Activated CD8-positive, alpha-beta T cell treated with anti-CD3 and anti-CD28 coated beads, Interleukin-2, amount 10 ng/mL, durations not matched to agents 7 days and 5 days (primary cell): Measurements from ENCODE around the gene C11orf21. TPM values are rescaled to one million over a fixed set of nuclear protein-coding genes. Genes with fewer than 3 reads are reported as not detected.
A peak's percentile ranks its signal among the peaks of the same experiment; 100 is the strongest.

Experiments used
- ATAC-seq: fragments of 150-1000 bp; cut with Tn5 transposase; one replicate; pipeline ENCODE4 v1.10.0; 2021; ENCODE audit warnings: moderate library complexity
- CTCF ChIA-PET: fragments of 350-600 bp; sonication (Branson Sonifier 250); formaldehyde crosslinking; loops from one replicate; lab custom pipeline; 2021; ENCODE audit warnings: antibody characterized with exemption; lab: Charles Lee
- POLR2A ChIA-PET: fragments of 350-600 bp; sonication (Branson Sonifier 250); formaldehyde crosslinking; loops from one replicate; lab custom pipeline; 2021; ENCODE audit warnings: antibody characterized with exemption; lab: Charles Lee
- DNase-seq: peaks from one replicate; pipeline ENCODE4 v3.0.0-alpha.2; 2020
- H3K27ac Mint-ChIP-seq: one replicate; pipeline ENCODE4 v1.8.0; 2021; ENCODE audit warnings: mild to moderate bottlenecking, mixed read lengths
- H3K27me3 Mint-ChIP-seq: one replicate; pipeline ENCODE4 v1.8.0; 2021; ENCODE audit warnings: low read depth, mixed read lengths
- H3K36me3 Mint-ChIP-seq: one replicate; pipeline ENCODE4 v1.8.0; 2021; ENCODE audit warnings: low read depth, mixed read lengths
- H3K4me1 Mint-ChIP-seq: one replicate; pipeline ENCODE4 v1.8.0; 2021; ENCODE audit warnings: low read depth, mixed read lengths
- H3K4me3 Mint-ChIP-seq: one replicate; pipeline ENCODE4 v1.8.0; 2021; ENCODE audit warnings: mild to moderate bottlenecking, mixed read lengths
- H3K9me3 Mint-ChIP-seq: one replicate; pipeline ENCODE4 v1.8.0; 2022; ENCODE audit warnings: mixed read lengths; ENCODE audit not compliant: insufficient read depth
- total RNA-seq, 2 experiments: library from RNA; stranded (reverse); gene quantifications; one replicate each; pipeline ENCODE4 v1.2.3, GENCODE V29; 2021

C11orf21 gene
- total RNA-seq, 2 experiments from 2014 or later = 37.1 to 43.2 TPM

DNA sequence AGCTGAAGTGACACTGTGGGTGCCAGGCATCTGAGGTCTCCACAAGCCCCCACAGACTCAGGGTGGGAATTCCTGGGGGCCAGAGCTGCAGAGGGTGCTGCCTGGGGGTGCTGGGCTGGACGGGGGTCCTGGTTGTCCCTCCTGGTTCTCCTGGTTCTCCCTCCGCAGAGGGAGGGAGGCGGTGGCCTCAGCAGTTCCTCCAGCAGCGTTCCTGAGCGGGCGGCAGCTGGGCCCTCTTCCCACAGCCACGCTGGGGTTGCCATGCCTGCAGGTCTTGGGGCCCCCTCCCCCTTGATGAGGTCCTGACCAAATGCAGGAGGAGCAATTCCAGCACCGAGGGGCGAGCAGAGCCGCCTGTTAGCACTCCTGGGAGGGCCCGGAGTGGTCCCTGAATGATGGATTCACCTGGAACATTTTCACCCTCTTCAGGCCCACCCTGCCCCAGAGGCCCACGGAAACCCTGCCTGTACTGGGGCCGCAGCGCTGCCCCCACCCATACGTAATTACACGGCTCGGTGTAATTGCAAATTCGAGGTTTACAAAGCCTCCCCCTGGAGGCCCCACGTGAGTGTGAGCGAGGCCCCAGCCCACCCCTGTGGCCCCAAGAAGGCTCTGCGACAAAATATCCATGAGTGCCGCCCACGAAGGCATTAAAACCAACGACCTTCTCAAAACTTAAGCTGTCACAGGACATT lies 635 bp downstream of the C11orf21 start:
- CTCF ChIA-PET = interaction anchor here (0.7 to 12.4 kb wide), 11 partner anchors 18 to 232 kb away, joined by 3 to 351 read pairs (median 3); partner anchors contain the start of gene TSSC4
- Mint-ChIP-seq H3K9me3 (no peaks in the 10 kb centered on the region), H3K4me1 (peaks cover 69% of the 10 kb centered on the region), H3K27me3 (no peaks in the 10 kb centered on the region), H3K36me3 (peaks cover 18% of the 10 kb centered on the region), H3K4me3 (peak overlapping the region; percentile 94), H3K27ac (peak overlapping the region; percentile 93)
- peak; percentile 6 for ATAC-seq
- POLR2A ChIA-PET = interaction anchor here (0.9 to 1.6 kb wide), 6 partner anchors 76 to 232 kb away, joined by 3 to 9 read pairs (median 4); partner anchors contain the start of genes CD81 and TSSC4
- peak; percentile 50 for DNase-seq

DNA sequence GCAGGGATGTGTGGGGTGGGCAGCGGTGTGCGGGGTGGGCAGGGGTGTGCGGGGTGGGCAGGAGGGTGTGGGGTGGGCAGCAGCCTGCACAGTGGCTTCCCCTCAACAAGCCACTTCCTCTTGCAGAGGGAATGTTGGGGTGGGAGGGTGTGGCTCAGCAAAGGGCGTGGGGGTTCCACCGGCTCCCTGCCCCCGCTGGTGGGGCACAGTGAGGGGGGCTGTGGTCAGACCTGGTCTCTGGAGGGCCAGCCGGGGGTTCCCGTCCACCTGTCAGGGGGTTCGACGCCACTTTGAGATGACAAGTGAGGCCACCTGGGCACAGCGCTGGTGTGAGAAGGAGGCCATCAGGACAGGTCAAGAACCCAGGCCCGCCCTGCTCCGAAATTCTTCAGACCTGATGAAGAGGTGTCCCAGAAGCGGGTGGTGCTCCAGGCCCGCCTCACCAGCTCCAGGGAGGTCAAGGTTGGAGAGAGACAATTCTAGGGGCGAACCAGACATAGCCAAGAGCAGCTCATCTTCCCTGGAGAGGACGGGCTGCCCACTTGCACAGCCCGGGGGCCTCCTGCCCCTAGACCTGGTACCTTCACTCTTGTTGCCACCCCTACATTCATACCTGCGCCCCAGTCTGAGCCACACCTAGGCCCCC lies 1.3 kb downstream of the C11orf21 start:
- Mint-ChIP-seq H3K36me3 (peaks cover 18% of the 10 kb centered on the region), H3K4me3 (peak overlapping the region; percentile 94), H3K9me3 (no peaks in the 10 kb centered on the region), H3K4me1 (peaks cover 63% of the 10 kb centered on the region), H3K27ac (peak overlapping the region; percentile 93), H3K27me3 (no peaks in the 10 kb centered on the region)
- DNase-seq = peak; percentile 72
- CTCF ChIA-PET = interaction anchor here (0.9 to 12.4 kb wide), 9 partner anchors 24 to 232 kb away, joined by 3 to 351 read pairs (median 4); partner anchors contain the start of gene TSSC4
- POLR2A ChIA-PET = interaction anchor here (0.6 to 1.6 kb wide), 4 partner anchors 11 to 593 kb away, joined by 3 to 4 read pairs (median 4); partner anchors contain the start of gene CD81
- ATAC-seq = peak; percentile 11

DNA sequence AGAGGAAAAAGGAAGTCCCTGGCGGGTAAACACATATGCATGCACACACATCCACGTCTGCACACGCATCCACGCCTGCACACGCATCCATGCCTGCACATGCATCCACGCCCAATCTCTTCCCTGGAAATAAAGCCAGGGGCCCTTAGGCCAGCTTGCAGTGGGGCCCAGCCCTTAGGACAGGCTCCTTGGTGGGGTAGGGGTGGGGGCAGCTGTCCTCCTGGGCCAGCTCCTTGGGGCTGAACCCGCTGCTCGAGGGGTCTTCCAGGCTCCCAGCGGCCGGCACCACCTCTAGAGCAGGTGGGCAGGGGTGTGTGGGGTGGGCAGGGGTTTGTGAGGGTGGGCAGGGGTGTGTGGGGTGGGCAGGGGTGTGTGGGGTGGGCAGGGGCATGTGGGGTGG lies 1.9 kb downstream of the C11orf21 start:
- H3K27ac Mint-ChIP-seq = peak overlapping the region; percentile 77
- ChIA-PET CTCF (interaction anchor here (0.7 to 12.4 kb wide), 10 partner anchors 11 to 148 kb away, joined by 3 to 351 read pairs (median 4); partner anchors contain the start of gene TSSC4), POLR2A (interaction anchor here (1.4 kb wide), 1 partner anchor 10 kb away, joined by 4 read pairs; no protein-coding TSS in a partner anchor)
- no peaks in the 10 kb centered on the region for H3K27me3 Mint-ChIP-seq
- ATAC-seq (no peak), DNase-seq (no peak)
- peaks cover 57% of the 10 kb centered on the region for H3K4me1 Mint-ChIP-seq
- H3K36me3 Mint-ChIP-seq = peaks cover 16% of the 10 kb centered on the region
- peak overlapping the region; percentile 76 for H3K4me3 Mint-ChIP-seq
- H3K9me3 Mint-ChIP-seq = no peaks in the 10 kb centered on the region

DNA sequence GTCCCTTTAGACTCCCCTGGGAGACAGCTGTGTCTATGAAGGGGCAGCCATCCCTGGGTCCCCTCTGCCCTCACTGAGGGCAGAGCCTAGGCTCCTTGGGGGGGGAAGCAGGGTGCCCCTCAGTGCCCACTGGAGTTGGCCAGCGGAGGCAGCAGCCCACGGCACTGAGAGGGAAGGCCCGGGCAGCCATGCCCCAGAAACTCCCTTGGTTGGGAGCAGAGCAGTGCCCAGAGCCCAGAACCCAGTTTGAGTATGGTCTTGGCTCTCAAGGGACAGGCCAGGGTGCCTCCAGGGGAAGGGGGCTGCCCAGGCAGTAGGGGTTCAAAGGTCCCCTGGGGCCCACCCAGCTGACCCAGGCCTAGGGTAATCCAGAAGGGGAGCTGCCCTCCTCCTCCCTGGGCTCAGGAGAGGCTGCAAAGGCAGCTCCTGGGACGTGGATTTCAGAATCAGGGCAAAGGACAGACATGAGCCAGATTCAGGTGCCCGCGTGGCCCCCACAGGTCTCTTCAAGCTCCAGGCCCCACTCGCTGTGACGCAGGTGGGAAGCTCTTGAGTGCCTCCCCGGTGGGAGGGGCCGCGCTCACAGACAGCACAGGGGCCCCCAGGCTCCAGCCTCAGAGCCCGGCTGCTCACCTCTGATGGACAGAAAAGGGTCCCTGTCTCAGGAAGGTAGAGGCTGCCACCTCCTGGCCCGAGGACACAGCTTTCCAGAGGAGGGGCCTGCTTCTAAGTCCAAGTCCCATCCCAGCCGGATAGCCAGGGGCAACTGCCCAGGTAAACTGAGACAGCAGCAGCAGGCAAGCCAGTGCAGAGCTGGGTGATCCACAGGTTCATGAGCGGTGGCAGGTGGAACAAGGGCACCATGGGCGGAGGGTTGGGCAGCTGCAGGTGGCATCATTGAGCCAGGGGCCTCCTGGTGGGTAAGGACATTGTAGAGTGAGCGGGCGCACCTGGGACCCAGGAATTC lies 2.6 kb downstream of the C11orf21 start:
- CTCF ChIA-PET = interaction anchor here (0.6 to 12.4 kb wide), 12 partner anchors 12 to 233 kb away, joined by 3 to 351 read pairs (median 3); partner anchors contain the start of gene TSSC4
- DNase-seq = peak; percentile 54
- Mint-ChIP-seq H3K27me3 (no peaks in the 10 kb centered on the region), H3K36me3 (peaks cover 14% of the 10 kb centered on the region), H3K9me3 (no peaks in the 10 kb centered on the region), H3K27ac (peak overlapping the region; percentile 77), H3K4me1 (peaks cover 50% of the 10 kb centered on the region), H3K4me3 (peak overlapping the region; percentile 76)
- POLR2A ChIA-PET = interaction anchor here (1.4 kb wide), 1 partner anchor 9 kb away, joined by 4 read pairs; no protein-coding TSS in a partner anchor
- ATAC-seq = no peak

DNA sequence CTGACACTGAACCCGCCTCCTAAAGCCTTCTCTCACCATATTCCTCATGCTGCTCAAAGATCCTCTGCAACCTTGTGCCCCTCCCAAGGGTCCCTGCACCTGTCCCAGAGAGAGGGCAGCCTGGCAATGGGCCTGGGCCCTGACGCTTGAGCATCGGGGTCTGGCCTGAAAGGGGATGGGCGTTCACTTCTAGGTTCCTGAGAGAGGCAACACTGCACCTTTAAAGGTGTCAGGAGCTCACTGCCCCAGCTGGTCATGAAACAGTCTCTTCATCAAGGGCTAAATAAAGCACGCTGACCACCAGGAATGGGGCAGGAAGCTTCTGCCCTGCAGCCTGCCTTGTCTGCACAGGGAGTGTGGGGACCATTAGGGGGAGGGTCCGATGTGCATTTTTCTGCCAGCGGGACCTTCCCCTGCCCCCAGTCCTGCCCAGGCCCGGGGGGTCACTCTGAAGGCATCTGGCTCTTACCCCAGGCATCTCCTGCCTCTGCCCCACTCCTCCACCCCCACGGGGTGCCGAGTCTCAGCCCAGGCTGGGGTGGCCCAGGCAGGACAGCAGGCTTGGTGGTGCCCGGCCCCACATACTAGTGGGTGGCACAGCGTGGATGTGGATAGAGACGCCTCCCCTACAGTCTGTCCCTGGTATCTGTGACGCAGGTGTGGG lies 3.5 kb downstream of the C11orf21 start:
- H3K27me3 Mint-ChIP-seq = peaks cover 4% of the 10 kb centered on the region
- ChIA-PET POLR2A (no interaction called here), CTCF (interaction anchor here (1.3 to 12.4 kb wide), 6 partner anchors 13 to 122 kb away, joined by 3 to 351 read pairs (median 7); partner anchors contain the start of gene TSSC4)
- no peak overlapping the region for H3K4me3 Mint-ChIP-seq
- H3K9me3 Mint-ChIP-seq = no peaks in the 10 kb centered on the region
- peaks cover 43% of the 10 kb centered on the region for H3K4me1 Mint-ChIP-seq
- peak overlapping the region; percentile 48 for H3K27ac Mint-ChIP-seq
- ATAC-seq (no peak), DNase-seq (peak; percentile 16)
- peaks cover 14% of the 10 kb centered on the region for H3K36me3 Mint-ChIP-seq

DNA sequence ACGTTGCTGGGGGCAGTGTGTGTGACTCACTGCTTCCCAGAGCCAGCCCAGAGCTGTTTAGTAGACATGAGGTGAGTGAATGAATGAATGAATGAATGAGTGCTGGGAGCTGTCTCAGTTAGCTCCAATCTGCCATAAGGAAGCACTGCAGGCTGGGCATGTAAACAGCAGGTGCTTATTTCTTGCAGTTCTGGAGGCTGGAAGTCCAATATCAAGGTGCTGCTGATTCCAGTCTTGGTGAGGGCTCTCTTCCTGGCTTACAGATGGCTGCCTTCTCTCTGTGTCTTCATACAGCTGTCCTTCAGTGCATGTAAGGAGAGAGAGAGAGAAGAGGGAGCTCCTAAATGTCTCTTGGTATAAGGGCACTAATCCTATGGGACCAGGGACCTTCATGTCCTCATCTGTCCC lies 4.1 kb downstream of the C11orf21 start:
- H3K9me3 Mint-ChIP-seq = no peaks in the 10 kb centered on the region
- ChIA-PET POLR2A (no interaction called here), CTCF (interaction anchor here (1.2 to 2.9 kb wide), 2 partner anchors 99 to 123 kb away, joined by 3 to 11 read pairs; no protein-coding TSS in a partner anchor)
- peaks cover 5% of the 10 kb centered on the region for H3K27me3 Mint-ChIP-seq
- DNase-seq (no peak), ATAC-seq (no peak)
- H3K4me1 Mint-ChIP-seq = peaks cover 37% of the 10 kb centered on the region
- H3K4me3 Mint-ChIP-seq = no peak overlapping the region
- peaks cover 14% of the 10 kb centered on the region for H3K36me3 Mint-ChIP-seq
- H3K27ac Mint-ChIP-seq = peak overlapping the region; percentile 48

DNA sequence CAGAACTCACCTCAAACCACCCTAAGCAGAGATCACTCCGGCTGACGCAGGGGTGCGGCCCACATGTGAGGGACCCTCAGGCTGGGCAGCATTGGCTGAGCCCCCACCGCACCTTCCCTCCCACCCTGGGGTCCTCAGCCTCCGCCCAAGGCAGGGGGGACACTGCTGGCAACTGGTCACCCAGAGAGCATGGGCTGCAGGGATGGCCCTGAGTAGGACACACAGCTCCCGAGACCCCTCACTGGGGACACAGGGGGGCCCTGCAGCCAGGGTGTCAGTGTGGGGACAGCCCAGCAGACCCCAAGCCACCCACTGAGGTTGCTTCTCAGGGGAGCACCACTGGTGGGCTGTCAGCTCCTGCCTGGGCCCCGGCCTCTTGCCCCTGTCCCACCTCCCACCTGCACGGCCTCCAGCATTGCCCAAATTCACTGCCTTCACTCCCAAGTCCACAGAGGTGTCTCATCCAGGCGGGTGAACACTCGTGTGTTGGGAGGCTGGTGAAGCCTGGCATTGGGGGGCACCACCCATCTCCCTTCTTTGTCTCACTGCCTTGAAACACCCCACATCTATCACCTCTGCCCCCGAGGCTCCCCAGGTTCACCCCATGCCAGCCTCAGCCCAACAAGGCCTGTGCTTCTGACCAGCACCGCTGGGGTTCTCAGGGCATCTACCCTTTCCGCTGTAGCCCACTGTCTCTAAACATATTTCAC lies 4.7 kb downstream of the C11orf21 start:
- ATAC-seq (no peak), DNase-seq (no peak)
- ChIA-PET CTCF (interaction anchor here (1.2 to 2.9 kb wide), 3 partner anchors 8 to 124 kb away, joined by 3 to 11 read pairs (median 6); no protein-coding TSS in a partner anchor), POLR2A (no interaction called here)
- peaks cover 33% of the 10 kb centered on the region for H3K4me1 Mint-ChIP-seq
- no peaks in the 10 kb centered on the region for H3K9me3 Mint-ChIP-seq
- H3K27ac Mint-ChIP-seq = peak overlapping the region; percentile 8
- H3K36me3 Mint-ChIP-seq = peaks cover 14% of the 10 kb centered on the region
- peaks cover 7% of the 10 kb centered on the region for H3K27me3 Mint-ChIP-seq
- H3K4me3 Mint-ChIP-seq = no peak overlapping the region

DNA sequence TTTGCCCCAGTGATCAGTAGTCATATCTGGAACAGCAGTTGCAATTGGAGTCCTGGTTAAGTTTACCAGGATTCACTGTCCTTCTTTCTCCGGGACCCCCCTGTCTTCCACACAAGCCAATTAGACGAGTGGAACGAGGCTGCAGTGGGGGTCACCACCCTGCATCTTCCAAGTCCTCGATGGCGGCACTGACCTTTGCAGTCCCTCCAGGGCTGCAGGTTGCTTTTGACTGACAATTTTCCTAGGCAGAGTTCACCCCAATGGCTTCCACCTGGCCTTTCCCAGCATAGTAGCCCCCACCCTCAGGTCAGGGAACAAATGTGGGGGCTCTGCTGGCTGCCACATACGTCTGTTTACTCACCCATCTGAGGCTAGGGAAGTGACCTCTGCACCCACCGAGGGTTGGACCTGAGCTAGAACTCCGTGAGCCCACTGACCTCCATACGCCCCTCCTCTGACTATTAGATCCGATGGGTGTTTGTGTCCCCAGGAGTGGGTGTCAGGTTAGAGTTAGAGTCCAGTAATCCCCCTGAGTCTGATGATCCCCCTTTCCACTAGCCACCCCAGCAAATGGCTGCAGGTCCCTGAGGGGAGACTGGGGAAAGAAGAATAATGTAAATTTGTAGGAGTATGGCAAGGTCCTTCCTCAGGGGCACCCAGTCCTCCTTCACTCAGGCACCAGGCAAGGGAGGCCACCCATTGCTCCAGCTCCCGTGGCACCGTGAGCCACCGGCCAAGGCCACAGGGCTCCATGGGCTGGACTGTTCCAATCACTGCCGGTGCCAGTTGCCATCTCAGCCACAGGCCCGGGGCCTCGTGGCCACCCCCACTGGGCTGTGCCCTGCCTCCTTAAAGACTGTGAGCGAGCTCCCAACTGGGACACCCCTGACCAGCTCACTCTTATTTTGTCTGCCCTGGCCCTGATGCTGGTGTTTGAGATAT lies 5.5 kb downstream of the C11orf21 start:
- CTCF ChIA-PET = interaction anchor here (0.9 to 1.6 kb wide), 4 partner anchors 9 to 644 kb away, joined by 3 to 6 read pairs (median 4); no protein-coding TSS in a partner anchor
- DNase-seq = no peak
- ATAC-seq = no peak

DNA sequence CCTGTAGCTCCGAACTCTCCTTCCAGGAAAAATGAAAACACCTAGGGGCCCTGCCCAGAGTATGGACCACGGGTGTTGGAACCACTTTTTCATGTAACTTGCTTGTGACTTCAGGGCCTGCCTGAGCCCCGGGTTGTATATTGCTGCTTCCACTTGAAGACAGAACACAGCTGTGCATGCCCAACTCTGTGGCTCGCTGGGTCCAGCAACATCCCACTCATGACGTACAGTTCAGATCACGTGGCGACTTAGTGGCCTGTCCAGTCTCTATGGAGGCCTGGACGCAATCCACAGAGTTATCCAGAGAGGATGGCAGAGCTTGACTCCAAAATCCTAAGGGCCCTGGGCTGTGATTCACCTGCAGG lies 6.8 kb downstream of the C11orf21 start:
- POLR2A ChIA-PET = no interaction called here
- H3K4me3 Mint-ChIP-seq = no peak overlapping the region
- no peaks in the 10 kb centered on the region for H3K9me3 Mint-ChIP-seq

More for the DNA sequence above, 5.5 kb downstream of the C11orf21 start:
- Mint-ChIP-seq H3K36me3 (peaks cover 9% of the 10 kb centered on the region), H3K4me3 (no peak overlapping the region), H3K9me3 (no peaks in the 10 kb centered on the region), H3K27ac (no peak overlapping the region), H3K27me3 (peaks cover 7% of the 10 kb centered on the region), H3K4me1 (peaks cover 27% of the 10 kb centered on the region)
- POLR2A ChIA-PET = no interaction called here

More for the DNA sequence above, 6.8 kb downstream of the C11orf21 start:
- CTCF ChIA-PET = interaction anchor here (0.8 to 1.6 kb wide), 2 partner anchors 9 to 11 kb away, joined by 3 to 4 read pairs; no protein-coding TSS in a partner anchor
- peaks cover 9% of the 10 kb centered on the region for H3K36me3 Mint-ChIP-seq
- H3K27ac Mint-ChIP-seq = peak overlapping the region; percentile 18
- DNase-seq (no peak), ATAC-seq (no peak)
- H3K27me3 Mint-ChIP-seq = peaks cover 7% of the 10 kb centered on the region
- peaks cover 22% of the 10 kb centered on the region for H3K4me1 Mint-ChIP-seq
